HepG2 (cell line): Measurements from ENCODE around the gene GNL3. TPM values are rescaled to one million over a fixed set of nuclear protein-coding genes. Genes with fewer than 3 reads are reported as not detected.

Source experiments
- BCL6 ChIP-seq: IDR thresholded peaks from 2 replicates; pipeline ENCODE4 v1.6.1; 2016; ENCODE audit warnings: missing genetic modification reagents, missing compliant biosample characterization
- DNMT3B ChIP-seq: conservative IDR thresholded peaks from 2 replicates; pipeline ENCODE4 v1.6.1; 2016; ENCODE audit warnings: missing biosample characterization, control low read depth
- FOXA1 ChIP-seq, 2 experiments: fragments of 450-650 bp in 1 of 2; sonication (generic) in 1 of 2; formaldehyde crosslinking in 1 of 2; IDR thresholded peaks; 2 replicates each; pipeline versions ENCODE4 v1.4.0 to v1.6.1; 2016 to 2020; ENCODE audit warnings: missing genetic modification reagents in 1 of 2
- RBM39 ChIP-seq: fragments of 200-400 bp; formaldehyde crosslinking; IDR thresholded peaks from one replicate; pipeline ENCODE4 v1.6.1; 2018; ENCODE audit warnings: antibody characterized with exemption, mild to moderate bottlenecking, low read depth, low read length; ENCODE audit not compliant: poor library complexity, severe bottlenecking
- SMARCE1 ChIP-seq: fragments of 450-650 bp; IDR thresholded peaks from 2 replicates; pipeline ENCODE4 v1.6.1; 2017; ENCODE audit warnings: borderline replicate concordance
- TMF1 ChIP-seq: sonication (generic); formaldehyde crosslinking; IDR thresholded peaks from 2 replicates; pipeline ENCODE4 v1.8.1; 2022; ENCODE audit warnings: low read depth, missing genetic modification reagents
- ZNF333 ChIP-seq: sonication (generic); formaldehyde crosslinking; IDR thresholded peaks from 2 replicates; pipeline ENCODE4 v1.4.0; 2020; ENCODE audit warnings: mild to moderate bottlenecking, missing genetic modification reagents, borderline replicate concordance
- ZNF33A ChIP-seq: sonication (generic); formaldehyde crosslinking; IDR thresholded peaks from 2 replicates; pipeline ENCODE4 v1.5.1; 2020; ENCODE audit warnings: missing genetic modification reagents, mild to moderate bottlenecking, moderate library complexity, borderline replicate concordance
- ZNF547 ChIP-seq: sonication (generic); formaldehyde crosslinking; IDR thresholded peaks from 2 replicates; pipeline ENCODE4 v1.5.1; 2020; ENCODE audit warnings: mild to moderate bottlenecking, missing genetic modification reagents
- ZNF569 ChIP-seq: sonication (generic); formaldehyde crosslinking; IDR thresholded peaks from 2 replicates; pipeline ENCODE4 v1.5.0; 2020; ENCODE audit warnings: mild to moderate bottlenecking, missing genetic modification reagents, moderate library complexity, borderline replicate concordance
- ZNF703 ChIP-seq: sonication (generic); formaldehyde crosslinking; IDR thresholded peaks from 2 replicates; pipeline ENCODE4 v1.5.1; 2020; ENCODE audit warnings: missing genetic modification reagents, mild to moderate bottlenecking, moderate library complexity, borderline replicate concordance
- ZNF781 ChIP-seq: sonication (generic); formaldehyde crosslinking; IDR thresholded peaks from 2 replicates; pipeline ENCODE4 v1.5.1; 2020; ENCODE audit warnings: borderline replicate concordance, mild to moderate bottlenecking, missing genetic modification reagents; ENCODE audit errors: not compliant biosample characterization
- polyA plus RNA-seq, 8 experiments: library from polyadenylated mRNA; depleted of rRNA in 3 of 8; stranded (reverse) in 7 of 8; unstranded in 1 of 8; fragments of >200 nt; fragmentation: Illumina TruSeq in 4 of 8; extraction: Trizol in 4 of 8; gene quantifications; 2 replicates each; pipeline versions ENCODE4 v1.2.1 to v1.2.3, GENCODE V29; 2011 to 2016; ENCODE audit warnings: low read depth in 4 of 8, missing spikeins in 1 of 8, mixed read lengths in 1 of 8; ENCODE audit not compliant: insufficient read depth in 1 of 8
- total RNA-seq, 5 experiments: library from RNA; depleted of rRNA; stranded (reverse); fragments of >200 nt; fragmentation: Illumina TruSeq; extraction: Trizol; gene quantifications; 2 replicates each; pipeline ENCODE4 v1.2.3, GENCODE V29; 2016; ENCODE audit warnings: low read depth in 1 of 5
- TF ChIP-seq, protein P1 (sequence below): sonication (generic); formaldehyde crosslinking; IDR thresholded peaks from 2 replicates; pipeline ENCODE4 v1.4.0; 2020; ENCODE audit warnings: missing genetic modification reagents
- TF ChIP-seq, protein P2 (sequence below): conservative IDR thresholded peaks from 2 replicates; pipeline ENCODE4 v1.6.1; 2018; ENCODE audit warnings: missing genetic modification reagents
- TF ChIP-seq, protein P3 (sequence below): sonication (generic); formaldehyde crosslinking; IDR thresholded peaks from 2 replicates; pipeline ENCODE4 v1.4.0; 2020; ENCODE audit warnings: missing genetic modification reagents
- TF ChIP-seq, protein P4 (sequence below): sonication (generic); formaldehyde crosslinking; IDR thresholded peaks from 2 replicates; pipeline ENCODE4 v1.4.0; 2020; ENCODE audit warnings: missing genetic modification reagents, low read depth, mild to moderate bottlenecking, borderline replicate concordance

The GNL3 gene
- total and polyA plus RNA-seq, 2 of the 13 experiments (the other 11 are each of a cell fraction or from before 2014, with no cell fraction given): 129 to 257 TPM

DNA sequence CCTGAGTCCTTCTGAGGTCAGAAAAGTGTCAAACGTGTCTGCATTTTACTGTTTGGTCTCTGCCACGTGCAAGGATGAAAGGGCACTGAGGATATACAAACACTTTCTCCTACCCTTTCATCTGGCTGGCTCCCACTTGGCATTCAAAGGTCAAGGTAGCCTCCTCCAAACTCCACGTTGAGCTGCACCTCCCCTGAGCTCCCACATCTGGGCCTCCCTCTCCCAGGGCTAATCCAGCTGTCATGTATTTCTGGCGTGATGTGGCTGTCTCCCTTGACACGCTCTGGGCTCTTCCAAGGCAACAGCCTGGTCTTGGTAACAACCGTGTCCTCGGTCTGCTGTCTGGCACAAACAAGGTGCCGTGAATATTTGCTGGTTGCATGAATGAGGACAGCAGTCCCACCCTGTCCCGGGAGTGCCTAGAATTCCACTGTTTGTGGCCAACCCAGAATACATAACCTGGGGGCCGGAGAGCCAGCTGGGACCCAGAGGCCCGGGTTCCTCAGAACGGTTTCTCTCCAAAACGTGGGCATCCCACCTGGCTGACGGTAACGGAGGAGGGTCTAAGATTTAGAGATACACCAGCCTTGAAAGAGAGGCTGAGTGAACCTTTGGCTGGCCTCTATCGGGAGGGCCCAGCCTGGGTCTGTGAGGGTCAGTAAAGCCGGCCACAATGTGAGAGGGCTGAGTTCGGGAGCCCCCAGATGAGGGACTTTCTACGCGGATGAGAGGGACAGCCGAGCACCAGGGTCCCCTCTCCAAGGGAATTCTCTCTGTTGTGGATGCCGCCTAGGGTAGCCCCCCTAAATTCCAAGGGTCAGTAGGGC is 19.0 kb downstream of the GNL3 start (continued):
- TF ChIP-seq ZNF781 (CRISPR knock-in tag): no peak
- TF ChIP-seq ZNF569 (CRISPR knock-in tag): no peak
- TF ChIP-seq SMARCE1: no peak
- TF ChIP-seq ZNF333 (CRISPR knock-in tag): no peak
- TF ChIP-seq, protein P1, sequence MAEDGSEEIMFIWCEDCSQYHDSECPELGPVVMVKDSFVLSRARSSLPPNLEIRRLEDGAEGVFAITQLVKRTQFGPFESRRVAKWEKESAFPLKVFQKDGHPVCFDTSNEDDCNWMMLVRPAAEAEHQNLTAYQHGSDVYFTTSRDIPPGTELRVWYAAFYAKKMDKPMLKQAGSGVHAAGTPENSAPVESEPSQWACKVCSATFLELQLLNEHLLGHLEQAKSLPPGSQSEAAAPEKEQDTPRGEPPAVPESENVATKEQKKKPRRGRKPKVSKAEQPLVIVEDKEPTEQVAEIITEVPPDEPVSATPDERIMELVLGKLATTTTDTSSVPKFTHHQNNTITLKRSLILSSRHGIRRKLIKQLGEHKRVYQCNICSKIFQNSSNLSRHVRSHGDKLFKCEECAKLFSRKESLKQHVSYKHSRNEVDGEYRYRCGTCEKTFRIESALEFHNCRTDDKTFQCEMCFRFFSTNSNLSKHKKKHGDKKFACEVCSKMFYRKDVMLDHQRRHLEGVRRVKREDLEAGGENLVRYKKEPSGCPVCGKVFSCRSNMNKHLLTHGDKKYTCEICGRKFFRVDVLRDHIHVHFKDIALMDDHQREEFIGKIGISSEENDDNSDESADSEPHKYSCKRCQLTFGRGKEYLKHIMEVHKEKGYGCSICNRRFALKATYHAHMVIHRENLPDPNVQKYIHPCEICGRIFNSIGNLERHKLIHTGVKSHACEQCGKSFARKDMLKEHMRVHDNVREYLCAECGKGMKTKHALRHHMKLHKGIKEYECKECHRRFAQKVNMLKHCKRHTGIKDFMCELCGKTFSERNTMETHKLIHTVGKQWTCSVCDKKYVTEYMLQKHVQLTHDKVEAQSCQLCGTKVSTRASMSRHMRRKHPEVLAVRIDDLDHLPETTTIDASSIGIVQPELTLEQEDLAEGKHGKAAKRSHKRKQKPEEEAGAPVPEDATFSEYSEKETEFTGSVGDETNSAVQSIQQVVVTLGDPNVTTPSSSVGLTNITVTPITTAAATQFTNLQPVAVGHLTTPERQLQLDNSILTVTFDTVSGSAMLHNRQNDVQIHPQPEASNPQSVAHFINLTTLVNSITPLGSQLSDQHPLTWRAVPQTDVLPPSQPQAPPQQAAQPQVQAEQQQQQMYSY (CRISPR knock-in tag): peak; percentile 88
- TF ChIP-seq ZNF703 (CRISPR knock-in tag): no peak
- TF ChIP-seq, protein P2, sequence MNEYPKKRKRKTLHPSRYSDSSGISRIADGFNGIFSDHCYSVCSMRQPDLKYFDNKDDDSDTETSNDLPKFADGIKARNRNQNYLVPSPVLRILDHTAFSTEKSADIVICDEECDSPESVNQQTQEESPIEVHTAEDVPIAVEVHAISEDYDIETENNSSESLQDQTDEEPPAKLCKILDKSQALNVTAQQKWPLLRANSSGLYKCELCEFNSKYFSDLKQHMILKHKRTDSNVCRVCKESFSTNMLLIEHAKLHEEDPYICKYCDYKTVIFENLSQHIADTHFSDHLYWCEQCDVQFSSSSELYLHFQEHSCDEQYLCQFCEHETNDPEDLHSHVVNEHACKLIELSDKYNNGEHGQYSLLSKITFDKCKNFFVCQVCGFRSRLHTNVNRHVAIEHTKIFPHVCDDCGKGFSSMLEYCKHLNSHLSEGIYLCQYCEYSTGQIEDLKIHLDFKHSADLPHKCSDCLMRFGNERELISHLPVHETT: 0 out of 2 replicates have a peak, but pooled peaks have one; percentile 24
- TF ChIP-seq ZNF547 (CRISPR knock-in tag): 0 out of 2 replicates have a peak, but pooled peaks have one; percentile 39
- TF ChIP-seq, protein P3, sequence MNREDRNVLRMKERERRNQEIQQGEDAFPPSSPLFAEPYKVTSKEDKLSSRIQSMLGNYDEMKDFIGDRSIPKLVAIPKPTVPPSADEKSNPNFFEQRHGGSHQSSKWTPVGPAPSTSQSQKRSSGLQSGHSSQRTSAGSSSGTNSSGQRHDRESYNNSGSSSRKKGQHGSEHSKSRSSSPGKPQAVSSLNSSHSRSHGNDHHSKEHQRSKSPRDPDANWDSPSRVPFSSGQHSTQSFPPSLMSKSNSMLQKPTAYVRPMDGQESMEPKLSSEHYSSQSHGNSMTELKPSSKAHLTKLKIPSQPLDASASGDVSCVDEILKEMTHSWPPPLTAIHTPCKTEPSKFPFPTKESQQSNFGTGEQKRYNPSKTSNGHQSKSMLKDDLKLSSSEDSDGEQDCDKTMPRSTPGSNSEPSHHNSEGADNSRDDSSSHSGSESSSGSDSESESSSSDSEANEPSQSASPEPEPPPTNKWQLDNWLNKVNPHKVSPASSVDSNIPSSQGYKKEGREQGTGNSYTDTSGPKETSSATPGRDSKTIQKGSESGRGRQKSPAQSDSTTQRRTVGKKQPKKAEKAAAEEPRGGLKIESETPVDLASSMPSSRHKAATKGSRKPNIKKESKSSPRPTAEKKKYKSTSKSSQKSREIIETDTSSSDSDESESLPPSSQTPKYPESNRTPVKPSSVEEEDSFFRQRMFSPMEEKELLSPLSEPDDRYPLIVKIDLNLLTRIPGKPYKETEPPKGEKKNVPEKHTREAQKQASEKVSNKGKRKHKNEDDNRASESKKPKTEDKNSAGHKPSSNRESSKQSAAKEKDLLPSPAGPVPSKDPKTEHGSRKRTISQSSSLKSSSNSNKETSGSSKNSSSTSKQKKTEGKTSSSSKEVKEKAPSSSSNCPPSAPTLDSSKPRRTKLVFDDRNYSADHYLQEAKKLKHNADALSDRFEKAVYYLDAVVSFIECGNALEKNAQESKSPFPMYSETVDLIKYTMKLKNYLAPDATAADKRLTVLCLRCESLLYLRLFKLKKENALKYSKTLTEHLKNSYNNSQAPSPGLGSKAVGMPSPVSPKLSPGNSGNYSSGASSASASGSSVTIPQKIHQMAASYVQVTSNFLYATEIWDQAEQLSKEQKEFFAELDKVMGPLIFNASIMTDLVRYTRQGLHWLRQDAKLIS (CRISPR knock-in tag): 0 out of 2 replicates have a peak, but pooled peaks have one; percentile 51
- TF ChIP-seq RBM39: no peak
- TF ChIP-seq DNMT3B (CRISPR knock-in tag): peak; percentile 80; the same call in 1 of the 2 replicates
- TF ChIP-seq FOXA1 (IDR thresholded peaks at IDR 0.05): no peak
- TF ChIP-seq FOXA1 (CRISPR knock-in tag; IDR thresholded peaks at IDR 0.05): peak; percentile 58
- TF ChIP-seq ZNF33A (CRISPR knock-in tag): no peak
- peak; percentile 83 for TF ChIP-seq BCL6 (CRISPR knock-in tag)
- TF ChIP-seq, protein P4, sequence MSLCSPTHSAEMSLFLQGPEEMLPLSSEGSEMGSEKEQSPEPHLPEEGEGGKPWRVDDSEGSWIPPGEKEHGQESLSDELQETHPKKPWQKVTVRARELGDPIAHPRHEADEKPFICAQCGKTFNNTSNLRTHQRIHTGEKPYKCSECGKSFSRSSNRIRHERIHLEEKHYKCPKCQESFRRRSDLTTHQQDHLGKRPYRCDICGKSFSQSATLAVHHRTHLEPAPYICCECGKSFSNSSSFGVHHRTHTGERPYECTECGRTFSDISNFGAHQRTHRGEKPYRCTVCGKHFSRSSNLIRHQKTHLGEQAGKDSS (CRISPR knock-in tag): peak; percentile 86; the same call in 1 of the 2 replicates
- TF ChIP-seq TMF1 (CRISPR knock-in tag): no peak
